ENCODE measurements around the gene CROCC.

DNA sequence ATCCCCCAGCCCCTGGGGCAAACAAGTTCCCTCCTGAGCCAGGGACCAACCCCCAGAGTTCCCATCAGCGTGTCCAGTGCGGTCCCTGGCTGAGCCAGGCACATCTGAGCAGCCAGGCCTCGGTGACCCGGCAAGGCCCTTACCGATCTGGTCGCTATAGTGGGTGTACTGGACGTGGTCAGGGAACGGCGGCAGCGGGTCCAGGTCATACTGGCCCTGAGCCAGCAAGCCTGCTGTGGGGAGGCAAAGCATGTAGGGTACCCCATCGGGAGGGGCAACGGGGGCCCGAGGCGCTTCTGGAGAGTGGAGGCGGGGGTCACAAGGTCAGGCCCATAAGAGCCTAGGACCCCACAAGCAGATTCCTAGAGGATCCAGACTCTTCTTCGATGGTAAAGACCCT is 55.2 kb downstream of the CROCC start:
- no peak for TF ChIP-seq EZH2 (IDR thresholded peaks at IDR 0.05; ENCODE audit: borderline replicate concordance, low read depth, low read length, poor library complexity, severe bottlenecking)
- TF ChIP-seq, protein P1, sequence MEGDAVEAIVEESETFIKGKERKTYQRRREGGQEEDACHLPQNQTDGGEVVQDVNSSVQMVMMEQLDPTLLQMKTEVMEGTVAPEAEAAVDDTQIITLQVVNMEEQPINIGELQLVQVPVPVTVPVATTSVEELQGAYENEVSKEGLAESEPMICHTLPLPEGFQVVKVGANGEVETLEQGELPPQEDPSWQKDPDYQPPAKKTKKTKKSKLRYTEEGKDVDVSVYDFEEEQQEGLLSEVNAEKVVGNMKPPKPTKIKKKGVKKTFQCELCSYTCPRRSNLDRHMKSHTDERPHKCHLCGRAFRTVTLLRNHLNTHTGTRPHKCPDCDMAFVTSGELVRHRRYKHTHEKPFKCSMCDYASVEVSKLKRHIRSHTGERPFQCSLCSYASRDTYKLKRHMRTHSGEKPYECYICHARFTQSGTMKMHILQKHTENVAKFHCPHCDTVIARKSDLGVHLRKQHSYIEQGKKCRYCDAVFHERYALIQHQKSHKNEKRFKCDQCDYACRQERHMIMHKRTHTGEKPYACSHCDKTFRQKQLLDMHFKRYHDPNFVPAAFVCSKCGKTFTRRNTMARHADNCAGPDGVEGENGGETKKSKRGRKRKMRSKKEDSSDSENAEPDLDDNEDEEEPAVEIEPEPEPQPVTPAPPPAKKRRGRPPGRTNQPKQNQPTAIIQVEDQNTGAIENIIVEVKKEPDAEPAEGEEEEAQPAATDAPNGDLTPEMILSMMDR (conservative IDR thresholded peaks at IDR 0.05; ENCODE audit: low read depth, low read length) = no peak
